HEK293 (cell line): ENCODE measurements around the gene VEPH1.

ENCODE experiments used
- CTCF ChIA-PET: fragments of 350-600 bp; formaldehyde crosslinking; extraction: SDS; loops from one replicate; lab custom pipeline; 2021; ENCODE audit warnings: antibody characterized with exemption; lab: Yijun Ruan, JAX
- POLR2A ChIA-PET: fragments of 300-600 bp; formaldehyde crosslinking; extraction: SDS; loops from one replicate; lab custom pipeline; 2020; ENCODE audit warnings: antibody characterized with exemption, inconsistent platforms; lab: Yijun Ruan, JAX
- H3K27ac ChIP-seq: fragments of 200-500 bp; sonication (Bioruptor generic); 2 replicates; pipeline ENCODE4 v1.5.1; 2014; ENCODE audit warnings: low read depth, low read length, control low read depth, inconsistent platforms; ENCODE audit errors: extremely low read depth
- H3K36me3 ChIP-seq, 2 experiments: fragments of 200-500 bp in 1 of 2; sonication (Bioruptor generic) in 1 of 2; 1 replicate in 1 of 2; 2 replicates in 1 of 2; pipeline ENCODE4 v1.5.1; 2014 to 2017; ENCODE audit warnings: inconsistent platforms in 2 of 2, low read length in 2 of 2; ENCODE audit not compliant: control insufficient read depth in 2 of 2, insufficient read depth in 1 of 2
- H3K4me1 ChIP-seq: fragments of 200-500 bp; sonication (Bioruptor generic); 2 replicates; pipeline ENCODE4 v1.5.1; 2014; ENCODE audit warnings: mild to moderate bottlenecking, low read length, inconsistent platforms; ENCODE audit not compliant: control insufficient read depth, insufficient read depth
- H3K4me3 ChIP-seq: 2 replicates; pipeline ENCODE4 v1.5.1; 2011; ENCODE audit warnings: low read depth, mild to moderate bottlenecking, control low read depth, low read length, moderate library complexity
- H3K9me3 ChIP-seq: fragments of 200-500 bp; sonication (Bioruptor generic); 2 replicates; pipeline ENCODE4 v1.5.1; 2014; ENCODE audit warnings: low read depth, low read length, inconsistent platforms; ENCODE audit not compliant: control insufficient read depth, insufficient read depth
- BCL11A ChIP-seq: fragments of 450-650 bp; formaldehyde crosslinking; IDR thresholded peaks from 2 replicates; pipeline ENCODE4 v1.5.1; 2016; ENCODE audit warnings: low read depth, missing biosample characterization, missing genetic modification characterization
- GLI2 ChIP-seq: fragments of 450-650 bp; formaldehyde crosslinking; IDR thresholded peaks from 2 replicates; pipeline ENCODE4; 2017; ENCODE audit warnings: missing biosample characterization, missing genetic modification characterization, low read depth, borderline replicate concordance
- HIC1 ChIP-seq: fragments of 450-650 bp; formaldehyde crosslinking; IDR thresholded peaks from 2 replicates; pipeline ENCODE4 v1.5.1; 2016; ENCODE audit warnings: missing biosample characterization, missing genetic modification characterization
- INSM2 ChIP-seq: fragments of 450-650 bp; formaldehyde crosslinking; IDR thresholded peaks from 2 replicates; pipeline ENCODE4 v1.5.1; 2016; ENCODE audit warnings: missing biosample characterization, missing genetic modification characterization
- KLF7 ChIP-seq: fragments of 450-650 bp; formaldehyde crosslinking; IDR thresholded peaks from 2 replicates; pipeline ENCODE4 v1.5.1; 2016; ENCODE audit warnings: missing biosample characterization, missing genetic modification characterization, borderline replicate concordance
- PATZ1 ChIP-seq: fragments of 450-650 bp; formaldehyde crosslinking; IDR thresholded peaks from 2 replicates; pipeline ENCODE4 v1.5.1; 2016; ENCODE audit warnings: missing biosample characterization, missing genetic modification characterization
- PRDM4 ChIP-seq: fragments of 450-650 bp; formaldehyde crosslinking; IDR thresholded peaks from 2 replicates; pipeline ENCODE4 v1.5.1; 2017; ENCODE audit warnings: missing biosample characterization, missing genetic modification characterization
- SETDB1 ChIP-seq: IDR thresholded peaks from one replicate; pipeline ENCODE4 v1.6.1; 2017; ENCODE audit warnings: mild to moderate bottlenecking, low read length, moderate library complexity, mixed read lengths; ENCODE audit not compliant: insufficient read length
- SP7 ChIP-seq: fragments of 450-650 bp; formaldehyde crosslinking; IDR thresholded peaks from 2 replicates; pipeline ENCODE4 v1.5.1; 2016; ENCODE audit warnings: missing biosample characterization, missing genetic modification characterization
- ZBTB17 ChIP-seq: fragments of 450-650 bp; formaldehyde crosslinking; IDR thresholded peaks from 2 replicates; pipeline ENCODE4 v1.5.1; 2016; ENCODE audit warnings: missing biosample characterization, missing genetic modification characterization
- ZNF16 ChIP-seq: fragments of 450-650 bp; formaldehyde crosslinking; IDR thresholded peaks from 2 replicates; pipeline ENCODE4 v1.5.1; 2016; ENCODE audit warnings: low read depth, missing biosample characterization, missing genetic modification characterization
- ZNF184 ChIP-seq: fragments of 450-650 bp; IDR thresholded peaks from 2 replicates; pipeline ENCODE4 v1.5.1; 2018; ENCODE audit warnings: missing biosample characterization, mild to moderate bottlenecking, missing genetic modification characterization
- ZNF23 ChIP-seq: fragments of 450-650 bp; formaldehyde crosslinking; IDR thresholded peaks from 2 replicates; pipeline ENCODE4 v1.5.1; 2016; ENCODE audit warnings: missing biosample characterization, missing genetic modification characterization, borderline replicate concordance
- ZNF239 ChIP-seq: fragments of 450-650 bp; formaldehyde crosslinking; IDR thresholded peaks from 2 replicates; pipeline ENCODE4 v1.5.1; 2016; ENCODE audit warnings: missing biosample characterization, missing genetic modification characterization
- ZNF248 ChIP-seq: fragments of 450-650 bp; formaldehyde crosslinking; IDR thresholded peaks from 2 replicates; pipeline ENCODE4 v1.5.1; 2017; ENCODE audit warnings: missing biosample characterization, missing genetic modification characterization
- ZNF335 ChIP-seq: fragments of 450-650 bp; formaldehyde crosslinking; conservative IDR thresholded peaks from 2 replicates; pipeline ENCODE4 v1.5.1; 2016; ENCODE audit warnings: missing biosample characterization, missing genetic modification characterization
- ZNF362 ChIP-seq: fragments of 450-650 bp; formaldehyde crosslinking; IDR thresholded peaks from 2 replicates; pipeline ENCODE4 v1.5.1; 2016; ENCODE audit warnings: missing biosample characterization, missing genetic modification characterization
- ZNF37A ChIP-seq: fragments of 450-650 bp; IDR thresholded peaks from 2 replicates; pipeline ENCODE4 v1.5.1; 2018; ENCODE audit warnings: missing biosample characterization, missing genetic modification characterization
- ZNF394 ChIP-seq: fragments of 450-650 bp; formaldehyde crosslinking; IDR thresholded peaks from 2 replicates; pipeline ENCODE4 v1.5.1; 2016; ENCODE audit warnings: missing biosample characterization, missing genetic modification characterization, mild to moderate bottlenecking, moderate library complexity, borderline replicate concordance
- ZNF416 ChIP-seq: fragments of 450-650 bp; formaldehyde crosslinking; IDR thresholded peaks from 2 replicates; pipeline ENCODE4 v1.5.1; 2016; ENCODE audit warnings: missing biosample characterization, missing genetic modification characterization
- ZNF610 ChIP-seq: fragments of 450-650 bp; formaldehyde crosslinking; IDR thresholded peaks from 2 replicates; pipeline ENCODE4 v1.5.1; 2016; ENCODE audit warnings: missing biosample characterization, missing genetic modification characterization, borderline replicate concordance
- ZNF670 ChIP-seq: fragments of 450-650 bp; formaldehyde crosslinking; IDR thresholded peaks from 2 replicates; pipeline ENCODE4 v1.5.1; 2016; ENCODE audit warnings: missing biosample characterization, missing genetic modification characterization, low read depth
- ZNF692 ChIP-seq: fragments of 450-650 bp; formaldehyde crosslinking; IDR thresholded peaks from 2 replicates; pipeline ENCODE4 v1.5.1; 2016; ENCODE audit warnings: missing biosample characterization, missing genetic modification characterization
- ZNF701 ChIP-seq: fragments of 450-650 bp; formaldehyde crosslinking; IDR thresholded peaks from 2 replicates; pipeline ENCODE4 v1.5.1; 2016; ENCODE audit warnings: missing biosample characterization, missing genetic modification characterization
- ZNF768 ChIP-seq: fragments of 450-650 bp; formaldehyde crosslinking; IDR thresholded peaks from 2 replicates; pipeline ENCODE4 v1.5.1; 2018; ENCODE audit warnings: missing biosample characterization, mild to moderate bottlenecking, missing genetic modification characterization
- ZNF776 ChIP-seq: fragments of 450-650 bp; formaldehyde crosslinking; IDR thresholded peaks from 2 replicates; pipeline ENCODE4 v1.5.0; 2017; ENCODE audit warnings: missing biosample characterization, missing genetic modification characterization, borderline replicate concordance

The VEPH1 gene

GRCh38 chr3:157477441-157477840, 25.8 kb downstream of the VEPH1 start (continued):
- TF ChIP-seq HIC1 (tag by site-specific recombination) (peak; percentile 73), ZNF416 (tag by site-specific recombination) (no peak), ZNF692 (tag by site-specific recombination) (peak; percentile 68), ZNF394 (peak; percentile 67; the same call in 1 of the 2 replicates), SP7 (tag by site-specific recombination) (peak; percentile 85), ZBTB17 (tag by site-specific recombination) (0 out of 2 replicates have a peak, but pooled peaks have one; percentile 17), ZNF23 (tag by site-specific recombination) (no peak)

GRCh38 chr3:157475921-157476414, 27.2 kb downstream of the VEPH1 start:
- H3K27ac ChIP-seq: no peak overlapping the region
- CTCF ChIA-PET: interaction anchor here (0.5 to 1.0 kb wide), 2 partner anchors 13 to 275 kb away, joined by 3 read pairs; no protein-coding TSS in a partner anchor
- TF ChIP-seq ZNF335 (peak; percentile 83), ZNF670 (tag by site-specific recombination) (no peak), ZNF701 (no peak), INSM2 (tag by site-specific recombination) (peak; percentile 52; the same call in 1 of the 2 replicates), ZNF239 (tag by site-specific recombination) (no peak), SETDB1 (no peak), GLI2 (tag by site-specific recombination) (peak; percentile 44; the same call in 1 of the 2 replicates), PATZ1 (tag by site-specific recombination) (peak; percentile 25; the same call in 1 of the 2 replicates), ZNF362 (tag by site-specific recombination) (peak; percentile 78; the same call in 1 of the 2 replicates), KLF7 (tag by site-specific recombination) (no peak), ZNF768 (tag by site-specific recombination) (no peak), ZNF610 (tag by site-specific recombination) (no peak), ZNF37A (no peak), BCL11A (tag by site-specific recombination) (no peak), PRDM4 (tag by site-specific recombination) (no peak), ZNF184 (tag by site-specific recombination) (no peak), ZNF16 (tag by site-specific recombination) (no peak), ZNF776 (tag by site-specific recombination) (no peak), ZNF248 (tag by site-specific recombination) (no peak)

More at GRCh38 chr3:157475921-157476414, 27.2 kb downstream of the VEPH1 start:
- no peaks in the 10 kb centered on the region for H3K36me3 ChIP-seq
- no peaks in the 10 kb centered on the region for H3K4me1 ChIP-seq
- no peaks in the 10 kb centered on the region for H3K9me3 ChIP-seq
- POLR2A ChIA-PET: no interaction called here
- H3K4me3 ChIP-seq: no peak overlapping the region
